Activated T-cell treated with anti-CD3 and anti-CD28 coated beads, Interleukin-2, amount 50 U/mL, for 24 hours (primary cell): ENCODE results near the gene ATF3.

ENCODE experiments used
- DNase-seq: peaks from one replicate; pipeline ENCODE4 v3.0.0-alpha.2; 2020
- H3K27ac Mint-ChIP-seq: 2 replicates; pipeline ENCODE4 v1.8.0; 2020; ENCODE audit warnings: mild to moderate bottlenecking, mixed read lengths
- H3K27me3 Mint-ChIP-seq: 2 replicates; pipeline ENCODE4 v1.8.0; 2020; ENCODE audit warnings: mixed read lengths
- H3K36me3 Mint-ChIP-seq: 2 replicates; pipeline ENCODE4 v1.8.0; 2020; ENCODE audit warnings: low read depth, mixed read lengths
- H3K4me1 Mint-ChIP-seq: 2 replicates; pipeline ENCODE4 v1.8.0; 2020; ENCODE audit warnings: low read depth, mixed read lengths
- H3K4me3 Mint-ChIP-seq: 2 replicates; pipeline ENCODE4 v1.8.0; 2020; ENCODE audit warnings: mild to moderate bottlenecking, moderate library complexity, mixed read lengths
- H3K9me3 Mint-ChIP-seq: 2 replicates; pipeline ENCODE4 v1.8.0; 2020; ENCODE audit warnings: mixed read lengths

ATF3 gene

GRCh38 chr1:212608392-212608958, at the start of gene ATF3:
Gene ATF3 (plus strand): TSS chr1:212608761. CDS start chr1:212615022, 6,261 bp downstream.
- H3K9me3 Mint-ChIP-seq = no peaks in the 10 kb centered on the region
- peaks cover 64% of the 10 kb centered on the region for H3K4me1 Mint-ChIP-seq
- peaks cover 53% of the 10 kb centered on the region for H3K27me3 Mint-ChIP-seq
- DNase-seq = peak; percentile 92
- peaks cover 23% of the 10 kb centered on the region for H3K36me3 Mint-ChIP-seq
- peak within 1 kb of the TSS; percentile 89 for H3K4me3 Mint-ChIP-seq
- peak within 1 kb of the TSS; percentile 95 for H3K27ac Mint-ChIP-seq

GRCh38 chr1:212559929-212560328, 48.6 kb upstream of the ATF3 start:
- peaks cover 15% of the 10 kb centered on the region for H3K4me1 Mint-ChIP-seq
- no peaks in the 10 kb centered on the region for H3K36me3 Mint-ChIP-seq
- no peak overlapping the region for H3K4me3 Mint-ChIP-seq
- H3K9me3 Mint-ChIP-seq = peaks cover 7% of the 10 kb centered on the region
- no peak for DNase-seq
- H3K27ac Mint-ChIP-seq = peak overlapping the region; percentile 94
- H3K27me3 Mint-ChIP-seq = peaks cover 10% of the 10 kb centered on the region

- Mint-ChIP-seq H3K27me3 (peaks cover 6% of the 10 kb centered on the region), H3K4me3 (no peak overlapping the region), H3K4me1 (peaks cover 26% of the 10 kb centered on the region), H3K9me3 (peaks cover 7% of the 10 kb centered on the region), H3K36me3 (no peaks in the 10 kb centered on the region), H3K27ac (no peak overlapping the region)
- DNase-seq = no peak
These were observed 47.6 kb upstream of the ATF3 start for GRCh38 chr1:212560933-212561460.

DNA sequence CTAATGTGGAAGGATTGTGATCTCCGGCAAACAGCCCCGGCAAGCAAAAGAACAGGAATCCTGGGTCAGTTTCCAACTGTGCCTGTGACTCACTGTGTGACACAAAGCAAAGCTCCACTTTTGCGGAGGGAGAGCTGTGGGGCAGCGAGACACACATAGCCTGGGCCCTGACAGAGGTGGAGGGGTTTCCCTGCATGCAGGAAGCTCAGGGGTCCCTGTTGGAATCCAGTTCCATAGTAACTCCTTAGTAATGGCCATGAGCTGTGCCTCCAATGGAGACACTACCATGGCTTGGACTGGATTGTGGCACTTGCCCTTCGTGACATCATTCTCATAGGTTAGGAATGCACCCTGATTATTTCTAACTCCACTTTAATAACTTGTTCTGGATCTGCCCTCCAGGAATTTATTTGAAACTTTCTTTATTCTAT, 47.0 kb upstream of the ATF3 start:
- no peak overlapping the region for H3K27ac Mint-ChIP-seq
- H3K27me3 Mint-ChIP-seq = peaks cover 6% of the 10 kb centered on the region
- DNase-seq = no peak
- no peaks in the 10 kb centered on the region for H3K36me3 Mint-ChIP-seq
- H3K9me3 Mint-ChIP-seq = peaks cover 7% of the 10 kb centered on the region
- no peak overlapping the region for H3K4me3 Mint-ChIP-seq
- H3K4me1 Mint-ChIP-seq = peaks cover 31% of the 10 kb centered on the region

DNA sequence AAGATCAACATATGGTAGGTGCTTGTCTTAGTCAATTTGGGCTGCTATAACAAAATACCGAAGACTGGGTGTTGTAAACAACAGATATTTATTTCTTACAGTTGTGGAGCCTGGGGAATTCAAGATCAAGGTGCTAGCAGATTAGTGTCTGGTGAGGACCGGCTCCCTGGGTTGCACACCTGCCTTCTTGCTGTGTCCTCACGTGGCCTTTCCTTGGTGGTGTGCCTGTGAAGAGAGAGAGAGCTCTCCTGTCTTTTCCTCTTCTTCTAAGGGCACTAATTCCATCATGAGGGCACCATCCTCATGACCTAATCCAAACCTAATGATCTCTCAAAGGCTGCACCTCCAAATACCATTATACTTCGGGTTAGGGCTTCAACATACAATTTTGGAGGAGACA, 45.8 kb upstream of the ATF3 start:
- Mint-ChIP-seq H3K36me3 (no peaks in the 10 kb centered on the region), H3K27me3 (peaks cover 6% of the 10 kb centered on the region), H3K4me1 (peaks cover 43% of the 10 kb centered on the region), H3K4me3 (no peak overlapping the region), H3K27ac (no peak overlapping the region), H3K9me3 (peaks cover 7% of the 10 kb centered on the region)
- no peak for DNase-seq

- Mint-ChIP-seq H3K27ac (peak overlapping the region; percentile 30), H3K4me3 (no peak overlapping the region), H3K27me3 (peaks cover 2% of the 10 kb centered on the region), H3K36me3 (no peaks in the 10 kb centered on the region), H3K4me1 (peaks cover 37% of the 10 kb centered on the region), H3K9me3 (peaks cover 5% of the 10 kb centered on the region)
- no peak for DNase-seq
These were observed 43.5 kb upstream of the ATF3 start for GRCh38 chr1:212565079-212565478.

GRCh38 chr1:212565571-212566305, 42.8 kb upstream of the ATF3 start:
- peaks cover 2% of the 10 kb centered on the region for H3K27me3 Mint-ChIP-seq
- H3K4me1 Mint-ChIP-seq = peaks cover 37% of the 10 kb centered on the region

DNA sequence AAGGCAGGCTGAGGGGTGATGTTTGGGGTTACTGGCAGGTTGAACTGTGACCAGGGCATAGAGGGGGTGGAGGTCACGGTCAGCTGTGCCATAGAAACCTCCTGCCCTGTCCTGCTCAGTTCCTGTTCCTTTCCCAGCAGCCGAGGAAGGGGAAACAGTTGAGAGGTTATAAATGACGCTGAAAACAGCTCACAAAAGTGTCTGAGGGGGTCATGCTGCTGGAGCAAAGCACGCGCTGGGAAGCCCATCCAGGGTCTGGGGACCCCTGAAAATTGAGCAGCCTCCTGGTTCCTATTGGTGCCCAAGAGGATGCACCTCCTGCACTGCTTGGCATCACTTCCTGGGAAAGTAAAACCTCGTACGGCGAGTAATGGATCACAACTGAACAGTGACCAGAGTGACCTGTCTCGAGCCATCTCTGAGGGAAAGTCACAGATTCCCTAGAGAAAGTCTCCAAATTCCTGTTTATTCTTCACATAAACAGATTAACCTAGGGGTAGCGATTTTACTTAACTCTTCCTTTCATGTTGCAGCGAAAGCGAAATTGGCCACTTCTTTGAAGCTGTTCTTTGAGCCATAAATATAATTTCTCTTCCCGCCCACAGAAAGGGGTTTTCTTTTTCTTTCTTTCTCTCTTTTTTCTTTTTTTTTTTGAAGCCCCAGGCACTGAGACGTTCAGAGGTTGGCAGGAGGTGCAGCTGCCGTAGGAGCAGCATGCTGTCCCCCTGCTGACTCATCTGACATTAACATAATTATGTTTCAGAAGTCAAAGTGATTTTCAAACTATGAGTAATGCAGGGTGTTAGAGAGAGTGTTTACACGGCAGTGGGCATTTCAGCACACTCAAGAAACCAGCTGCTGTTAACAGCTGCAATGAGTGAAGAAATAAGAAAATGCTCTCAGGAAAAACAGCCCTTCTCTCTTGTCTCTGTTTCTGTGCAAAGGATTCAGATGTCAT, 41.8 kb upstream of the ATF3 start:
- Mint-ChIP-seq H3K27me3 (peaks cover 2% of the 10 kb centered on the region), H3K36me3 (no peaks in the 10 kb centered on the region), H3K9me3 (peaks cover 5% of the 10 kb centered on the region), H3K4me1 (peaks cover 37% of the 10 kb centered on the region), H3K27ac (peak overlapping the region; percentile 94), H3K4me3 (peak overlapping the region; percentile 77)
- DNase-seq = peak; percentile 61

More at GRCh38 chr1:212565571-212566305, 42.8 kb upstream of the ATF3 start:
- no peak for DNase-seq
- peak overlapping the region; percentile 77 for H3K4me3 Mint-ChIP-seq
- peak overlapping the region; percentile 94 for H3K27ac Mint-ChIP-seq
- H3K9me3 Mint-ChIP-seq = peaks cover 5% of the 10 kb centered on the region
- no peaks in the 10 kb centered on the region for H3K36me3 Mint-ChIP-seq

DNA sequence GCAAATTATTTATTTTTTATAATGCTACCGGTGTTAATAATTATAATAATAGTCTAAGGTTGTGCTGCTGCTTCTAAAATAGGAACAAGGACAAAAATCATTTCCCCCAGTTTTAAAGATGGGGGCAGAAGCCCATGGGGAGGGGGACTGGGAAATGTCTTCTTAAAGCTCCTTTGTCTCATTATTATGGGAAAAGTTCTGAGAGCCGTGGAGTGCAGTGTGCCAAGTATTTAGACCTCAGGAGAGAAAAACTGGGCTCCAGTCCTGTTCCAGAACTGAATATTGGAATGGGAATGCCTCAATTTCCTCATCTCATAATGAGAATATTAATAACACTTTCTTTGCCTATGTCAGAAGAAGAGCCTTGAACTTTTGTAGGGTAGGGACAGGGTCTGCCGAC, 40.9 kb upstream of the ATF3 start:
- H3K27me3 Mint-ChIP-seq = peaks cover 2% of the 10 kb centered on the region
- H3K27ac Mint-ChIP-seq = no peak overlapping the region
- DNase-seq = no peak
- peaks cover 5% of the 10 kb centered on the region for H3K9me3 Mint-ChIP-seq
- H3K4me1 Mint-ChIP-seq = peaks cover 37% of the 10 kb centered on the region
- H3K36me3 Mint-ChIP-seq = no peaks in the 10 kb centered on the region
- no peak overlapping the region for H3K4me3 Mint-ChIP-seq

- no peaks in the 10 kb centered on the region for H3K36me3 Mint-ChIP-seq
- DNase-seq = no peak
- peaks cover 37% of the 10 kb centered on the region for H3K4me1 Mint-ChIP-seq
- H3K4me3 Mint-ChIP-seq = no peak overlapping the region
- H3K27me3 Mint-ChIP-seq = no peaks in the 10 kb centered on the region
- no peaks in the 10 kb centered on the region for H3K9me3 Mint-ChIP-seq
- no peak overlapping the region for H3K27ac Mint-ChIP-seq
These were observed 39.5 kb upstream of the ATF3 start for GRCh38 chr1:212568978-212569537.

DNA sequence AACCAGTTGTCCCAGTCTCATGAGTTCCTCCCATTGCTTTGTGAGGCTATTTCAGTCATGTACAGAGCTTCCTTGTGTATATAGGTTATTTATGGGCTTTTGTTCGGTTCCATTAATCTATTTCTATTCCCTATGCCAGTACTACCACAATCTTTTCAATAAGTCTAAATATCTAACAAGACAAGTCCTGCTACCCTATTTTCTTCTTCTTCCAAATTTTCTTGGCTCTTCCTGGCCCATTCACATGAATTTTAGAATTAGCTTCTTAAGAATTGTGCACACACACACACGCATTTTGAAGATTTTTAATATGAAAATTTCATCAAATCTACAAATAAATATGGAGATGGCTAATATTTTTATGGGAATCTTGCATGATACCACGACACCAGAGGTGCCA, 33.8 kb upstream of the ATF3 start:
- H3K9me3 Mint-ChIP-seq = no peaks in the 10 kb centered on the region
- peaks cover 9% of the 10 kb centered on the region for H3K27me3 Mint-ChIP-seq

DNA sequence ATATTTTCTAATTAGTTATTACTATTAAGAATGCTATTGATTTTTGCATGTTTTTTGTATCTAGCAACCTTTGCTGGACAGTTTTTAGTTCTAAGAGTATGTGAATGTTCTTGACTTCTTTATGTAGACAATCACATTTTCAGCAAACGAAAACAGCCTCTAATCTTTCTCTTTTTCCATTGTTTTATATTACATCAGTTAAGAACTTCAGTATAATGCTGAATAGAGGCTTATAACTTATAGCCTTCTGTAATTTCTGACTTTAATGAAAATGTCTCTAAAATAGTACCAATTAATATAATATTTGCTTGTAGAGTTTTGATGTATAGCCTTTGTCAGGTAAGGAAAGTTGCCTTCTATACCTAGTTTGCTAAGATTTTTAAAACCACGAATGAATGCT, 33.2 kb upstream of the ATF3 start:
- H3K9me3 Mint-ChIP-seq = no peaks in the 10 kb centered on the region
- no peak overlapping the region for H3K4me3 Mint-ChIP-seq
- DNase-seq = no peak
- no peak overlapping the region for H3K27ac Mint-ChIP-seq
- peaks cover 1% of the 10 kb centered on the region for H3K4me1 Mint-ChIP-seq
- peaks cover 9% of the 10 kb centered on the region for H3K27me3 Mint-ChIP-seq
- no peaks in the 10 kb centered on the region for H3K36me3 Mint-ChIP-seq

More for the DNA sequence above, 33.8 kb upstream of the ATF3 start:
- H3K4me3 Mint-ChIP-seq = no peak overlapping the region
- H3K4me1 Mint-ChIP-seq = no peaks in the 10 kb centered on the region
- no peak overlapping the region for H3K27ac Mint-ChIP-seq
- DNase-seq = no peak
- no peaks in the 10 kb centered on the region for H3K36me3 Mint-ChIP-seq

DNA sequence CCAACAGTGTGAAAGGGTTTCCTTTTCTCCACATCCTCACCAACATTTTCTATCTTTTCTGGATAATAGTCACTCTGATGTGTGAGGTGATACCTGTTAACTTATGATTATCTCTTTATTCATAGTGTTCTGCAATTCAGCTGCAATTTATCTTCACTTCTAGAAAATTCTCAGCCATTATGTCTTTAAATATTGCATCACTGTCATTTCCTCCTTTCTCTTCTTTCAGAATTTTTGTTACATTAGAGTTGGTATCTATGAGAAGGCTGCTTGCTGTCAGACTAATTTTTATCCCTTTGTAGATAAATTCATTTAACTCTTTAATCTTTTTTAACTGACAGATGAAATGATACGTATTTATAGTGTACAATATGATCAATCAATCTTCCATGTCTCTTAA, 30.5 kb upstream of the ATF3 start:
- DNase-seq = no peak
- H3K4me3 Mint-ChIP-seq = no peak overlapping the region
- H3K36me3 Mint-ChIP-seq = no peaks in the 10 kb centered on the region
- peaks cover 13% of the 10 kb centered on the region for H3K27me3 Mint-ChIP-seq
- no peak overlapping the region for H3K27ac Mint-ChIP-seq
- peaks cover 1% of the 10 kb centered on the region for H3K4me1 Mint-ChIP-seq
- no peaks in the 10 kb centered on the region for H3K9me3 Mint-ChIP-seq

DNA sequence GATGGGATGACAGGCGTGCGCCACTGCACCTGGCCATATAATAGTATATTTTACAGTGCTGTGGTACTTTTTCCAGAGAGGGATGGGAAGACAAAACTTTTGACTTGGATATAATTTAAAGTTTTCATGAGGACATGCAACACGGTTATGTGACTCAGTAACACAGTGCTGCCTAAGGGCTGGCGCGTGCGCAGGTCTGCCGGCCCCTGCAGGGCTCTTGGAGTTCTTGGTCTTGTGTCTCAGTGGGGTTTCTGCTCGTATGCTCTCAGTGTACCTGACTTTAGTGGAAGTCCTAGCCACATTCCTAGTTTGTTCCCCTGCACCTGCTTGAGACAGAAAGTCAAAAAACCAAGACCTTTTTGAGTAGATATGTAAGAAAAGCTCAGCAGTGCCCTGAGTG, 27.5 kb upstream of the ATF3 start:
- Mint-ChIP-seq H3K27ac (no peak overlapping the region), H3K4me3 (no peak overlapping the region)

More for the DNA sequence above, 27.5 kb upstream of the ATF3 start:
- Mint-ChIP-seq H3K9me3 (no peaks in the 10 kb centered on the region), H3K4me1 (peaks cover 1% of the 10 kb centered on the region), H3K36me3 (no peaks in the 10 kb centered on the region), H3K27me3 (peaks cover 35% of the 10 kb centered on the region)
- DNase-seq = no peak
